ENCODE measurements around the gene MANEA.

MANEA gene

DNA sequence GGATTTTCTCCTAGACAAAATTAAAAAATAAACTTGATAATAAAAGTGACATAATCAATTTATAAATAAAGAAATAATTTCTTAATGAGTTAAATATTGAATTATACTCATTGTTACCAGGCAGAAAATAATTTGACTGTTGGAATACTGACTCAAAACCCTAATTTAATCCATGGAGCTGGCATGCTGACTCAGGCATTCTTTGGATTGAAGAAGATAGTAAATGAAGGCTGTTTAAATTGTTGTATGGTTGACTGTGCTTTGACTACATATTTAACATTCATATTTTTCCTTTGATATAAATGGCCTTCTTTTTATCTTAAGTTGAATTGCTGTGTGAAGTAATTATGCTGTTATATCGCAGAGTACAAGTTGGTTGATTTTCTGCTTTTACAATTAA, 11.7 kb downstream of the MANEA start:
- DNase-seq (ENCODE audit: low spot score): no peak

DNA sequence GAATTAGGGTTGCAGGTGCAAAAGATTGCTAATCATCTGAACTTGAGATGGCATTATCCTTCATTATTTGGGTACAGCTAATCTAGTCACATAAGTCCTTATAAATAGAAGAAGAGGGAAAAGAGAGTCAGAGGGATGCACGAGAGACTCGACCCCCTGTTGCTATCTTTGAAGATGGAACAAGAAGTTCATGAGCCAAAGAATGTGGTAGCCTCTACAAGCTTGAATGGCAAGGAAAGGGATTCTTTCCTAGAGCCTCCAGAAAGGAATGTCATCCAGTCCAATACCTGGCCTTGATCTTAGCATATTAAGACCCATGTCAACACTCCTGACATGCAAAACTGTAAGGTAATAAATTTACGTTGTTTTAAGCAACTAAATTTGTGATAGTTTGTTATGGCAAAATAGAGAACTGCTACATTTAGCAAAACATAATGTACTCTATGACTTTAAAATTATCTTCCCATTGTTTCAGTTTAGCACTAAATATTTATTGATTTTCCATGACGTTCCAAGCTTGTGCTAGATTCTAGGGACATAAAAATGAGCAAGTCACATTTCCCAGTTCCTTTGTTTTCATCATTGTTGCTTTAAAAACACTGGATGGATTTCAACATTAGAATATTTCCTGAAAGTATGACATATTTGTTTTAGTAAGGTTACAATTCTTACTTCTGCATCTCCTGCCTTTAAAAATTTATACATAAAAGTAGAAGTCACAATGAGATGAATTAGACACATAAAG, 12.7 kb downstream of the MANEA start:
- no peak for DNase-seq (ENCODE audit: low spot score)

DNA sequence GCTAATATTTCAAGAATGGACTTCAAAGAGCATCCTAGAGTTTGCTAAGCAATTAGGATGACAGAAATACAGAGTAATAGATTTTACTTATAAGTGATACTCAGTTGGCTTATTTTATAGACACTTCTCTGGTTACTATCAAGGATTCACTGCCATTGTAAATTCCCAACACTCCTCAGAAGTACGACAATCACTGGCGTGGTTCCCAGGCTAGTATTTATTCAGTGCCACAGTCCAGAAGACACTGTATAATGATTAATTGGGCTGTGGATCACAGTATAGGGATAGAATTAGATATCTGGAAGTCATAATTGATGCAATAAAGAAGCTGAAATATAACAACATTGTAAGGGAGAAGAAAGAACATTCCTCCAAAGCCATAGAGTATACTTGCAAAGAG, 15.7 kb downstream of the MANEA start:
- no peak for DNase-seq (ENCODE audit: low spot score)

DNA sequence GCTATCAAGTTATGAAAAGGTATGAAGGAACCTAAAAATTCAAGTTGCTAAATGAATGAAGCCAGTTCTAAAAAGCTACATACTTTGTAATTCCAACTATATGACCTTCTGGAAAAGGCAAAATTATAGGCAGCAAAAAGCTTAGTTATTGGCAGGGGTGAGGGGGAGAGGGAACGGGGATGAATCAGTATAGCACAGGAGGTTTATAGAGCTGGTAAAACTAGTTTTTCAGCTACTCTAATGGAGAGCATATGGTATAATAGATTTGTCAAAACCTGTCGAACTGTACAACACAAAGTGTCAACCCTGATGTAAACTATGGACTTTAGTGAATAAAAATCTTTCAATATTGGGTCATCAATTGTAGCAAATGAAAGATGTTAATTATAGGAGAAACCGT, 18.7 kb downstream of the MANEA start:
- DNase-seq (ENCODE audit: low spot score): no peak

DNA sequence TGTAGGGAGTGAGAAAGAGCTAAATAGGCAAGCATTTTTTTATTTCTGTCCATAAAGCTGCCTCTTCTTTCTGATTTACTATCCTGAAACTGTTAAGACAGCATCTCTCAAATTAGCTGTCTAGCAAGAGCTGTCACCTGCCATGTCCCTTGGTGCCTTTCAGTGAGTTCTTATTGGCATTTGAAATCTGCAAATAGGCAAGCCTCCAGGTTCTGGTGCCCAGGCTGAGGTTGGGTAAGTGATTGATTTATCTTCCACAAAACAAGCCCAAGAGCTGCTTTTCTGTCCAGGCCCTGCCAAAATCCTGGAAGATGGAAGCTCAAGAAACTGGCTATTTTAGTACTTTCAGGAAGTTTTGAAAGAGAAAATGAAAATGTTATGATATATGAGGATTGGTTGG, 22.4 kb downstream of the MANEA start:
- DNase-seq (ENCODE audit: low spot score): no peak

DNA sequence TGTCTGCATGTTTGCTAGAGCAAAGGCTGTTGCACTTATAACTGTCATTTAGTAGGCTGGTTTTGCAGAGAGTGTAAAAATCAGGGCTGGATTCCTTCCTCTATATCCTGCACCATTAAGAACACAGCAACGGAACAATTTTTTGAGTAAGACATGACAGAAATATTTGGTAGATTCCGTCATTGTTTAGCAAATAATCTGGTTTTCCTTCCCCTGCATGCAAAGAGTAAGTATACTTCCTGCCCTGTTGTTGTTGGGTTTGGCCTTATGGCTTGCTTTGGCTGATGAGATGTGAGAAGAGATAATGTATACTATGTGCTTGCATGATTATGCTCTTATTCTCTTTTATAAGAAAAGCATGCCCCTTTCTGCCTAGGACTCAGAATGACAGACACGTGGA, 23.8 kb downstream of the MANEA start:
- no peak for DNase-seq (ENCODE audit: low spot score)

DNA sequence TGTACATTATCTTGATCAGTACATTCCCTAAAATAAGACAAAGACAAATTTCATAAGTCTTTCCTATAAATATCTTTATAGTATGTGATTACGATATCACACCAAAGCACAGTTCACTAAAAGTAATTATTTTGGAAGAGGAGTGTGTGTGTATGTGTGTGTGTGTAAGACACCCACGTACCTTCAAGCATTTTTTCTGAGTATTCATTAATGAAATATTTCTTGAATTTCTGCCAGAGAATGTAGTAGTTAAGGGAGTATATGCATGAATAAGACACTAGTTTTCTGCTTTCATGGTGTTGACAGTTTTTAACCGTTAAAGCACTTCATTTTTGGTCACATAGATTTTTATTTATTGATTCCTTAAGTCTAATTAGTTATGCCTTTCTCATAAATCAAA, 36.8 kb downstream of the MANEA start:
- no peak for DNase-seq (ENCODE audit: low spot score)

DNA sequence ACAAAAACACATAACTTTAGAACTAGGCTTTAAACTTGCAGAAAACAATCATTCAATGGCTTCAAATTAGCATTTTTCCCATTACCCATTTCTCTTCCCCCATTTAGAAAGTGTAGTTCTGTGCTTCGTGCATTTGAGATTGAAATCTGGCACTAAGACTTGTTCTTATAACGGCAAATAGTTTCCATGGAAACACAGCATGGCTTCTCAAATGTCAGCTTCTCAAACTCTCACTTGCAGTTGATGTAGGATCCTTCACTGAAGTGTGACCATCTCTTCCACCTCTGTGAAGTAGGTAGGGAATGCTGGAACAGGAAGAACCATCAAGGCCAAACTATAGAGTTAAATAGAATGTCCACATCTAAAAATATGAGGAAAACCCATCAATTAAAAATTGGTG, 52.2 kb downstream of the MANEA start:
- DNase-seq (ENCODE audit: low spot score): no peak

DNA sequence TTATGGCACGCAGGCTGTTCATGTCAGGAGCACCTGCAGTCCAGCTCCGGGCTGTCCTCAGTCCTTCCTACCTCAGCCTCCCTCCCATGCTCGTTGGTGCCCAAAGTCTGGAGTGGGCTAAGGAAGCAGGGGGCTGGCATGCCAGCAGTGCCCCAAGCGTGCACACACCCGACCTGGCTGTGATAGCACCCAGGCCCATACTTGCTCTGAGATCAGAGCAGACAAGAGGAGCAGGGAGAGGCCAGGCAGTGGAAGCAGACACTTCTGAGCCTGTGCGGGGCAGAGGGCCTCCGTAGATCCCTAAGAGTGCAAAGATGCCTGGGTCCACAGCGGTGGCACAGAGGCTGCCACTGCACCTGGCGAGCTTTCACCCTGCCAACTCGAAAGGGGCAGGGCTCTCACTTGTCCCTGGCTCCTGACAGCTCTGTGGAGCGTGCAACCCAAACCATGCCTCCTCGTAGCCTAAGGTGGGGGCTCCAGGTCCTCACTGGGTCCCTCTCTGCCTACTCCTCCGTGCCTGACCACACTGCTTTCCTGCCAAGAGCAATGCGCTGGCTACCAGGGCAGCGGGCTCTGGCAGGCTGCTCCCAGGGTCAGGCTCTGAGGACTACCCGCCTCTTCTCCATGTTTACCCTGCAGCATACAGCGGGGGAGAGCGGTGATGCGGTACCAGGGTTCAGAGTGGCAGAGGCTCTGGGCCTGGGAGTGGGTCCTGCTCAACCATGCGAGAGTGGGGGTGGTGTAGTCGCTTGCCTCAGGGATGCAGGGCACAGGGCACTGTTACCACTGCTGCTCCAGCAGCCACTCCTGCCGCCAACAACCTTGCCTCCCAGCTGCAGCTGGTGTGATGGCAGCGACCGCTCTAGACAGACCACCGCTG, 59.5 kb downstream of the MANEA start:
- DNase-seq (ENCODE audit: low spot score): no peak

DNA sequence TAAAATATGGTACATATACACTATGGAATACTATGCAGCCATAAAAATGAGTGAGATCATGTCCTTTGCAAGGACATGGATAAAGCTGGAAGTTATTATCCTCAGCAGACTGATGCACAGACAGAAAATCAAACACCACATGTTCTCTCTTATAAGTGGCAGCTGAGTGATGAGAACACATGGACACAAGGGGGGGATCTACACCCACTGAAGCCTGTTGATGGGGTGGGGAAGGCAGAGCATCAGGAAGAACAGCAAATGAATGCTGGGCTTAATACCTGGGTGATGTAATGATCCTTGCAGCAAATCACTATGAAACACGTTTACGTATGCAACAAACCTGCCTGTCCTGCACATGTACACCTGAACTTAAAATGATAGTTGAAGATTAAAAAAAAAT, 71.3 kb downstream of the MANEA start:
- DNase-seq (ENCODE audit: low spot score): no peak

DNA sequence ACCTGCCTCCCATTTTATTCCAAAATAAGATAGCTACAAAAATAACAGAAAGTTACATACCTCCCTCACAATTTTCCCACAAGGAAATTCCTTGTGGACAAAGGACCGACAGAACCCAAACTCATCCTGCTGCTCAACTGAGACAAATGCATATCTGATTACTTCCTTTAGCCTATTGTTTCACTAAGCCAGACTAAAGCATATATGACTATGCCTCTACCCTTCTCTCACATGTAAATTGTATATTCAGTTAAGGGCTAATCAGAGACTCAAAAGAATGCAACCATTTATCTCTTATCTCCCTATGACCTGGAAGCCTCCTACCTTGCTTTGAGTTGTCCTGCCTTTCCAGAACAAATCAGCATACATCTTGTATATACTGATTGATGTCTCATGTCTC, 72.1 kb downstream of the MANEA start:
- DNase-seq (ENCODE audit: low spot score): no peak

DNA sequence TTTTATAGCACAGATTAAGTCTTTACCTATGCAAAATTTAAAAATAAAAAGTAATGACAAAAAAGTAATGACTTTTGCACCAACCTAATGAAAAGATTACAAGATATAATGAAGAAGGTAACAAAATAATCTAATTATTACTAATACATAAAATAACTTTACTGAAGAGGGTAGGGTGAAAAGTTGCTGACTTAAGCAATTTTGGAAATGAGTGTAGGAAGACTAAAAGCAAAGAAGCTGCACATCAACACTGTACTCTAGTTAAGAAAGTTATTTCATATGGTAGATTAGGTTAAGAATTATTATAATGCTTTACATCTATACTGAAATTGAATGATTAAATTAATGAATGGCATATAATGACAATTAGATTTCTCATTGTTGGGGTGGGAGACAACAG, 76.8 kb downstream of the MANEA start:
- no peak for DNase-seq (ENCODE audit: low spot score)

DNA sequence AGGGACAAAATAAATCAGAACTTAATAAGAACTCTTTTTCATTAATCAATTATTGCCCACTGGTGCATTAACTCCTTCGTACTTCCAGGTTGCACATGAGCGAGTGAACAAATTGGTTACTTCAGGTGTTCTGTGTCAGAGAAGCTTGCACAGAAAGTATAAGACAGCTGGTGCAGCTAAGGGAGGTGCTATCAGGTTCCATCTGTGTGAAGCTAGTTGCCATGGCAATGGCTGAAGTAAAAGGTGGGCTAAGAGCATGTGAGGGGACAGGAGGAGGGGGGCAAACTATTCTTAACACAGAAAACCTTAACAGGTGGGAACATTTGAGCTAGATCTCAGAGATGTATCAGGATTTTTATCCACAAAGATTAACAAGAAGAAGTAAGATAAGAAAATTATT, 81.6 kb downstream of the MANEA start:
- DNase-seq (ENCODE audit: low spot score): no peak
